COR-L47 (cell line): ENCODE data around the gene PPTC7.
A peak's percentile ranks its signal among the peaks of the same experiment; 100 is the strongest.
"Not testable (repeated sequence)": the region's sequence is repeated elsewhere in the genome, so short reads cannot be mapped to it uniquely, and the experiment has no call there.

Source experiments
- DNase-seq: peaks from one replicate; lab custom pipeline; 2025; lab: John Stamatoyannopoulos, UW

The PPTC7 gene, protein sequence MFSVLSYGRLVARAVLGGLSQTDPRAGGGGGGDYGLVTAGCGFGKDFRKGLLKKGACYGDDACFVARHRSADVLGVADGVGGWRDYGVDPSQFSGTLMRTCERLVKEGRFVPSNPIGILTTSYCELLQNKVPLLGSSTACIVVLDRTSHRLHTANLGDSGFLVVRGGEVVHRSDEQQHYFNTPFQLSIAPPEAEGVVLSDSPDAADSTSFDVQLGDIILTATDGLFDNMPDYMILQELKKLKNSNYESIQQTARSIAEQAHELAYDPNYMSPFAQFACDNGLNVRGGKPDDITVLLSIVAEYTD

DNA sequence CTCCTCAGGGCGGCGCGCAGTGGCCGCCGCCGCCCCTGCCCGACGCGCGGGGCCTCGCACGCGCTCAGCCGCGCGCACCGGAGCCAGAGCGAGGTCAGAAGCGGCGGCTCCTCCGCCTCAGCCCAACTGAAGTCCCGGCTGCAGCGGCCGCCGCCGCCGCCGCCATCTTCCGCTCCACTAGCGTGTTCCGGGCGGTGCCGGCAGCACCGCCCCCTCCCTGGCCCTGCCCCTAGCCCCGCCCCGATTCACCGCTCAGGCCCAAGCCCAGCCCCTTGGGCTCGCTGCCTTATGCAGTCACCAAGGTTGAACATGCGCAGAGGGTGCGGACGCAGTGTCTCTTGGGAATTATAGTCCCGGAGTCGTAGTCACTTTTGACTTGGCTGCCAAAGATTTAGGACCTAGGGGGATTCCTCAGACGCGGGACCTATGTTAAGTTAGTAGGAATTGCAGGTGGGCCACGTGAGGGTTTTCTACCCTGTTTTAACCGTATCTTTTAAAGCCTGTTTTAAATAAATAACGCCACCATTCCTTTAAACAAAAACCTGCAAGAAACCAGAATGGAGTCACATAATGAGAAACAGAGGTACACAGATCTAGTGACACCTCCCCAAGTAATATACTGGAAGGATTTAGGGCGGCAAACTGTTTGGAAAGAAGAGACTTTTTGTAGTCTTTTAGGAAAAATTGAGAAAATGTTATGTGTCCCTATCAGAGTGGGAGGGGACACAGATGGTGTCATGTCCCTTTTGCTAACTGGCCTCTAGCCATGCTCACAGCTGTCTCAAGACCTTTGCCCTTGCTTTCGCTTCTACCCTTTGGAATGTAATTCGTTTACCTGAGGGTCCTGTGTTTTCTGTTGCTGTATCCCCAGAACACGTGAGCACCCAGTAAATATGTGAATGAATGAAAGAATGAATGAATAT, at the start of gene PPTC7:
PPTC7 (minus strand) TSS at position 182 of the 923 bp plus-strand sequence. CDS start 287 bp downstream, outside the sequence.
- DNase-seq, result peak; percentile 94

- no peak for DNase-seq
Observed at GRCh38 chr12:110627500-110628195, 44.5 kb upstream of the PPTC7 start.

- DNase-seq, result no peak
Observed at GRCh38 chr12:110622582-110622981, 39.5 kb upstream of the PPTC7 start.

DNA sequence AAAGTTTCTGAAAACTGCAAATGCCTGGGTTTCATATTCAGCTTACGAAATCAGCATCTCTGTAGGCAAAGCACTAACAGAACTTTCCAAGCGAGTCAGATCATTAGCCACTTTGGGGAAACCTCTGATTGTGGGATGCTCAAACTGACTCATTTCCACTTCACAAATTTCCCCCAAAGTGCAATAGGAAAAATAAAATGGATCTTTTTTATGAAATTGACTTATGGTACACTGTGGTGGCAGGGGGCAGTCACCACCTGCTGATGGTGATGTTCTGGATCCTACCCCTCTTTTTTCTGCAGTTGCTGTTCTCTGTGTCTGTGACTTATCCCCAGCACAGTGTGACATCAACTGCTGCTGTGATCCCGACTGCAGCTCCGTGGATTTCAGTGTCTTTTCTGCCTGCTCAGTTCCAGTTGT, 36.4 kb upstream of the PPTC7 start:
- no peak for DNase-seq

DNA sequence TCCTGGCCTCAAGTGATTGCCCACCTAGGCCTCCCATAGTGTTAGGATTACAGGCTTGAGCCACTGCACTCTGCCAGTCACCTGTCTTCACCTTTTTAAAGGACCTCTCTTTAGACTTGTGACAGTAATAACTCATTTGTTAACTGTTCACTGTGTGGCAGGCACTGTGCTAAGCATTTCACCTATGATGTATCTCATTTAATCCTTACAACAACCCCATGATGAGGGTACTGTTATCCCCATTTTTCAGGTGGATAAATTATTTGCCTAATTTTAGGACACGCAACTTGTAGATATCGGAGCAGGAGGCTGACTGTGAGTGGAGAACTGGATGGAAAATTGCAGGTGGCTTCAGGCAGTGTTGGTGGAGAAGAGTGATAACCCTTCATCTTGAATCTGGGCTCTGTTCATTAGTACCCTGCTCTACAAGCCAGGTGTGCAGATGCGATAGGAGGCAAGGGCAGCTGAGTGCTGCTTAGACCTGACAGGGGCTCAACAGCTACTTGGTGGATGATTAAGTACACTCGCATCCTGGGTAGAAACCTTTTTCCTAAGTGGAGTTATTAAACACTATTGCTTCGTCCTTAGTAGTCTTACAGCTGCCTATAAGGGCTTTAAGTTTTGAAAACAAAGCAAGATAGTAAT, 33.5 kb upstream of the PPTC7 start:
- no peak for DNase-seq

DNA sequence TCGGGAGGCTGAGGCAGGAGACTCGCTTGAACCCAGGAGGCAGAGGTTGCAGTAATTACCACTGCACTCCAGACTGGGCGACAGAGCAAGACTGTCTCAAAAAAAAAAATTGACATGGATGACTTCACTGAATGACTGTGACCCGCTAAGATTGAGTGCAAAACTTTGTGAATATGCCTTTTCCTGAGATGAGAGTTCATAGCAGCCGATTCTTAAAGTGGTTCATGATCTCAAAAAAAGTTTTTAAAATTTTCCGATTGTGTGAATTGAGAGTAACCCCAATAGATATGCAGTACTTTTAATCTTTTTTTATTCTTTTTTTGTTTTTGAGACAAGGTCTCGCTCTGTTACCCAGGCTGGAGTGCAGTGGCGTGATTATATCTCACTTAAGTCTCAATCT, 32.1 kb upstream of the PPTC7 start:
- no peak for DNase-seq

- DNase-seq, result peak; percentile 95
Observed at GRCh38 chr12:110613771-110614684, 30.9 kb upstream of the PPTC7 start, which contains the start of gene TCTN1. Gene TCTN1, plus strand, starts transcription at chr12:110614129. Its CDS starts 54 bp downstream, at chr12:110614183.

DNA sequence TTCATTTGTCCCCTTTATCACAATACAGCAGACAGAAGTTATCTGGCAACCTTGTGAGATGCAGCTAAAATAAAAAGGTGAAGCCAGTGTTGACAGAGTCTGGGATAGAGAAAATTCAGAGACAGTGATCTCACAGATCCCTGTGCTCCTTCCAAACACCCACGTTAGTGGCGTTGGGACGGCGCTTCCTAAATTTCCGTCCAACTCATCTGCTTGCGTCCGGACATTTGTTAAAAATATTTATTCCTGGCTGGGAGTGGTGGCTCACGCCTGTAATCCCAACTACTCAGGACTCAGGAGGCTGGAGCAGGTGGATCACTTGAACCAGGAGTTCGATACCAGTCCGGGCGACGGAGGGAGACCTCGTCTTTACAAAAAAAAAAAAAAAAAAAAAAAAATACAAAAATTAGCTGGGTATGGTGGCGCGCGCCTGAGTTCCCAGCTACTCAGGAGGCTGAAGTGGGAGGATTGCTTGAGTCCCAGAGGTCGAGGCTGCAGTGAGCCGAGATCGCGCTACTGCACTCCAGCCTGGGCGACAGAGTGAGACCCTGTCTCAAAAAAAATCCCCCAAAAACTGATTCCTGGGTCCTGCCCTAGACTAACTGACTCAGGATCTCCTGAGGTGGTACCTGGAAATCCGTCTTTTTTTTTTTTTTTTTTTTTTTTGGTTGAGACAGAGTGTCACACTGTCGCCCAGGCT, 30.1 kb upstream of the PPTC7 start:
- no peak for DNase-seq

- no peak for DNase-seq
Observed at GRCh38 chr12:110606253-110606611, 23.1 kb upstream of the PPTC7 start.

DNA sequence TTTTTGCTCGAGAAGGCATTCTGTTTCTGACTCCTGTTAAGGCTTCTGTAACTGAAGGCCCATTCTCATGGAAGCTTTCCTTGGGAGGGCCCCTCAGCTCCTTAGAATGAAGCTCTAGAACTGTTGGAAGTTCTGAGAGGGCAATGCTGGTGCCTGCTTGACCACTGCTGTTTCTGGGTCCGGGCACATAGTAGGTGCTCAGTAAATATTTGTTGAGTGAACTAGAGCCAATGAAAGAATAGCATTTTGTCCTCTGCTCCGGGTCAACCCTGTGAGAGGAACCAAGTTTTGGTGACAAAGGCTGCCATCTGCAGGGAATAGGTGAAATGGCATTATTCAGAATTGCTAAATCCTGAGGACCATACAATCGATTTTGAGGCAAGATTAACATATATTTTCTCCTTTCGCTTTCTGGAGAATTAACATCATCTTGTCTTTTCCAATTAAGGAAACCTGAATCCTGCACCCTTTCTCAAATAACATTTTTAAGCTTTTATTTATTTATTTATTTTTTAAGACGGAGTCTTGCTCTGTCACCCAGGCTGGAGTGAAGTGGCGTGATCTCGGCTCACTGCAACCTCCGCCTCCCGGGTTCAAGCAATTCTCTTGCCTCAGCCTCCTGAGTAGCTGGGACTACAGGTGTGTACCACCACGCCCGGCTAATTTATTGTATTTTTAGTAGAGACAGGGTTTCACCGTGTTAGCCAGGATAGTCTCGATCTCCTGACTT, 19.1 kb upstream of the PPTC7 start:
- DNase-seq, result peak; percentile 51

- no peak for DNase-seq
Observed at GRCh38 chr12:110600254-110600653, 17.1 kb upstream of the PPTC7 start.

DNA sequence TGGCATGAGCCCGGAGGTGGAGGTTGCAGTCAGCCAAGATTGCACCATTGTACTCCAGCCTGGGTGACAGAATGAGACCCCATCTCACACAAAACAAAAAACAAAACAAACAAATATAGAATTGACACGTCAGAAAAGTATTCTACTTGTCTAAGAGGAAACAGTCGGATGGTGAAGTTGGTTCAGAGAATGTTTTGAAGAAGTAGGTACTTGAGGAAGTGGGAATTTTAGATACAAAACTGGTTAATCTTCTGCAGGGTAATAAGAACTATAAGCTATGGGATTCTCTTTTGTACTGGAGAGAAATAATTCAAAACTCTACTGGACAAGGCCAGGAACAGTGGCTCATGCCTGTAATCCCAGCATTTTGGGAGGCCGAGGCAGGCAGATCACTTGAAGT, 16.2 kb upstream of the PPTC7 start:
- no peak for DNase-seq

DNA sequence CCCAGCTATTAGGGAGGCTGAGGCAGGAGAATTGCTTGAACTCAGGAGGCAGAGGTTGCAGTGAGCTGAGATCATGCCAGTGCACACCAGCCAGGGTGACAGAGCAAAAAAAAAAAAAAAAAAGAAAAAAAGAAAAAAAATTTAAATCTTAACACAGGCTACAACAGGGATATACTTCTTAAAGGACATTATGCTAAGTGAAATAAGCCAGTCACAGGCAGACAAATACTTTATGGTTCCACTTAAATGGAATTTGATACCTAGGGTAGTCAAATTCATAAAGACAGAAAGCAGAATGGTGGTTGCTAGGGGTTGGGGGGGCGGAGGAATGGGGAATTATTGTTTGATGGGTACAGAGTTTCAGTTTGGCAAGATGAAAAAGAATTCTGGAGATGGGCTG, 14.8 kb upstream of the PPTC7 start:
- DNase-seq, result no peak

- not testable (repeated sequence) for DNase-seq
Observed at GRCh38 chr12:110592919-110593318, 9.8 kb upstream of the PPTC7 start.

DNA sequence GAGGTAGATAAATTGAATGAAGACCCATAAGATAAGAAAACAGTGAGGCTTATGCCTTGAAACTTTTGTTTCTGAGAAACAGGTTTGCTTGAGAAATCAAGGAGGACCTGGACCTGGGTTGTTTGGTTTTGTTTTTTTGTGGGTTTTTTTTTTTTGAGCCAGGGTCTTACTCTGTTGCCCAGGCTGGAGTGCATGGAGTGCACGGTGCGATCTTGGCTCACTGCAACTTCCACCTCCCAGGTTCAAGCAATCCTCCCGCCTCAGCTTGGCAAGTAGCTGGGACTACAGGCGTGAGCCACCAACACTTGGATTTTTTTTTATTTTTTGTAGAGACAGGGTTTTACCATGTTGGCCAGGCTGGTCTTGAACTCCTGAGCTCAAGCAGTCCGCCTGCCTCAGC, 9.0 kb upstream of the PPTC7 start:
- no peak for DNase-seq

- no peak for DNase-seq
Observed at GRCh38 chr12:110591451-110592051, 8.4 kb upstream of the PPTC7 start.

GRCh38 chr12:110590806-110591326, 7.7 kb upstream of the PPTC7 start:
- DNase-seq, result no peak

DNA sequence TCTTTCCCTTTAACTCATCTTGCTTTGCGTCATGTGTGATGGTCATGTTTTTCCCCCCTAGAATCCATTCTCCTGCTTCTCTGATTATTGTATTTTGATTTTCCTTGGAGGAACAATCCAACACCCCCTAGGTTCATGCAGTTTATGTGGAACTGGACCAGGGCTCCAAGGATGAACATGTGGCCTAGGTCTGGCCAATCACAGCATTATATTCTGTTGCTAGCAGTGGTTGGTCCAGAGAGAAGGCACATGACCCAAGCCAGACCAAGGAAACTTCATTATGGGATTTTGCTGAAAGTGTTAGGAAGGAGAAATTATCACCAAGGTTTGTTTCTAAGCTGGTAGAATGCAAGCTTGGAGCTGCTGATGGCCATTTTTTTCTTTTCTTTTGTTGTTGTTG, 6.9 kb upstream of the PPTC7 start:
- no peak for DNase-seq

GRCh38 chr12:110587102-110587501, 4.0 kb upstream of the PPTC7 start:
- not testable (repeated sequence) for DNase-seq
